ENCODE measurements around the gene LENG1.

GRCh38 chr19:54186934-54187381 is 27.4 kb upstream of the LENG1 start:
- no peak for TF ChIP-seq CTCF (IDR thresholded peaks at IDR 0.05; ENCODE audit: low read depth, low read length)
- TF ChIP-seq EZH2phosphoT487 (IDR thresholded peaks at IDR 0.05; ENCODE audit: low read depth) = no peak

All from OCI-LY3 (cell line).